GM12875 (cell line): ENCODE data around the gene ZBTB16.

Experiments
- H3K4me3 ChIP-seq: one replicate; pipeline ENCODE4 v1.5.1; 2011; ENCODE audit warnings: low read depth, low read length, control low read depth
- TF ChIP-seq, protein P1 (sequence below): IDR thresholded peaks from 2 replicates; pipeline ENCODE4 v1.5.1; 2011; ENCODE audit warnings: low read depth, mild to moderate bottlenecking, control low read depth, inconsistent platforms, low read length, moderate library complexity, borderline replicate concordance; ENCODE audit not compliant: insufficient read depth

ZBTB16 gene

DNA sequence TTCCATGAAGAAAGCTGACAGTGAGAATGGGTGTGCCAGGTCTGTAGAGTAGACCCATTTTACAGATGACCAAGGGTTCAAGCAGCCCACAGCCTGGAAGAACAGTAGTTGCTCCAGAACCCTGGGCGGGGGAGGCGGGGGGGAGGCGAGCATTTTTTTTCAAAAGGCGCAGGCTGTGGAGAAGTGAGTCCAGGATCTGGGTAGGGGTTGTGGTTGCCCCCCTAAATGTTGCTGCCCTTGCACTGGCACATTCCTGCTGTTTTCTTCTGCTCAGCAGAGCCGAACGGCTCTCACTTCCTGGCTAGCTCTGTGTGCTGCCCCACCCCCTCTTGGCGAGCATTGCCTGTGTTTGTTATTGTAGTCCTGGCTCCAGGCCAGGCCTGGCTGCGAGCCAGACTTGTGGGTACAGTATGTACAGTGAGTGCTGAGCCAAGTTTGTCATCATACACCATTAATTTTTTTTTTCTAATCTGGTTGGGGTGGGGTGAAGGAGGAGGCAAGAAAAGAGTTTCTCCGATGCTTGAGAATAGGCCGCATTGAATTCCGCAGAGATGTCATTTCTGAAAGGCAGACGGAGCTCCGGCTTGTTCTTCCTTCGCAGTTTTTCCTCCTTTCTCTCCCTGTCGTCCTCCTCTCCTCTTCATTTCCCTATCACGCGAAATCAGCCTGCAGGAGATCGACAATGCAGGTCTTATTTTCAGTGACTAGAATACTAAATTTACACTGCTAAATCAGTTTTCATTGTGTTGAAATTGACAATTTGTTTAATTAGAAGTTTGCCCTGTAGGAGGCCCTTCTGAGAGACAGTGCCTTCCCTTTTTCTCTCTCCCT, 100.5 kb downstream of the ZBTB16 start:
- H3K4me3 ChIP-seq, result no peak overlapping the region
- TF ChIP-seq, protein P1, sequence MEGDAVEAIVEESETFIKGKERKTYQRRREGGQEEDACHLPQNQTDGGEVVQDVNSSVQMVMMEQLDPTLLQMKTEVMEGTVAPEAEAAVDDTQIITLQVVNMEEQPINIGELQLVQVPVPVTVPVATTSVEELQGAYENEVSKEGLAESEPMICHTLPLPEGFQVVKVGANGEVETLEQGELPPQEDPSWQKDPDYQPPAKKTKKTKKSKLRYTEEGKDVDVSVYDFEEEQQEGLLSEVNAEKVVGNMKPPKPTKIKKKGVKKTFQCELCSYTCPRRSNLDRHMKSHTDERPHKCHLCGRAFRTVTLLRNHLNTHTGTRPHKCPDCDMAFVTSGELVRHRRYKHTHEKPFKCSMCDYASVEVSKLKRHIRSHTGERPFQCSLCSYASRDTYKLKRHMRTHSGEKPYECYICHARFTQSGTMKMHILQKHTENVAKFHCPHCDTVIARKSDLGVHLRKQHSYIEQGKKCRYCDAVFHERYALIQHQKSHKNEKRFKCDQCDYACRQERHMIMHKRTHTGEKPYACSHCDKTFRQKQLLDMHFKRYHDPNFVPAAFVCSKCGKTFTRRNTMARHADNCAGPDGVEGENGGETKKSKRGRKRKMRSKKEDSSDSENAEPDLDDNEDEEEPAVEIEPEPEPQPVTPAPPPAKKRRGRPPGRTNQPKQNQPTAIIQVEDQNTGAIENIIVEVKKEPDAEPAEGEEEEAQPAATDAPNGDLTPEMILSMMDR, result no peak

DNA sequence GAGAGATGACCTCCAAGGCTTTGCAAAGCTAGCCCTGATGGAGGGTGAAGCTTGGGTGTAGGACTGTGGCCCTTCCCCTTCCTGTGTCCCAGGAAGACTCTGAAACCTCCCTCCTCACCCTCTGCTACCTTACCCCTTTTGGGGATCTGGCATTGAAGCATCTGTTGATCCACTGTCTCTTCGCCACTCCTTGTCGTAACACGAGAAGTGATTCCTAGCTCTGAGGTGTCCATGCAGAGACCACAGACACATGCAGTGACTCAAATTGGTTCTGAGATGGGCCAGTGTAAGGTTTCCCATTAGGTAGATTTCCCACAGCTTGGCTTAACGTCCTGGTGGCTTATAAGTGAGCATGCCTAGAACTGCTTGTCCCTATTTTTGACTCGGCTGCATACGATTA, 101.4 kb downstream of the ZBTB16 start:
- TF ChIP-seq, protein P1, result no peak
- no peak overlapping the region for H3K4me3 ChIP-seq

DNA sequence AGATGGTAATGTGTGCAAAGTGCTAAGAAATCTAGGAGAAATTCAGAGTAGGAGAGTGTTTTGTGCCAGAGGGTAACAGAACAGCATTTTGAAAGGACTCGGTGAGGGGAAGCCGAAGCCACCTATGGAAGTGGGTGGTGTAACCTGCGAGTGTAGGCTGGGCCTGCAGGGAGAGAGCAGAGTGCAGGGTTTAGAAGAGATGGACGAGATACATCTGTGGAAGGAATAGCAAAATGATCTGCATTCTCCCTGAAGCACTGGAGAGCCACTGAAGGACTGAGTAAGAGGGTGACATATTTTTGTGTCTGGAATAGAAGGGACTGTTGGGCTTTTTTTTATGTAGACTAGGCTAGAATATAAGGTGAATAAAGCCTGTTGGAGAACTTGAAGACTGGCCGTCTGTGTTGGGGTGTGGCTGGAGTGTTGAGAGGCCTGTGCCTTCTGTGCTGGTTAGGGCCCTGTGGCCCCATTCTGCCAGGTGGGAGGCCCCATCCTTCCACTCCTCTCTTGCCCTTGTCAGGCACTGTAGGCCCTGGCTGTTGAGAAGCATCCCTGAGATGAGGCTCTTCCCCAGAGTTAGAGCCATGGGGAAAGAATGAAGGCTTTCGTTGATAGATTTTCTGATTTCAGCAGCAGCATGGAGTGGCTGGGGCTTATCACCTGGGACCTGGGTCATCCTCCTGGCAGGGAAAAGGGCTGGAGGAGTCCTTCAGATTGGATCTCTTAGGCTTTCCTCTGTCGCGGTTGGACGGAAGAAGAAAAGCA, 102.2 kb downstream of the ZBTB16 start:
- TF ChIP-seq, protein P1, result no peak

DNA sequence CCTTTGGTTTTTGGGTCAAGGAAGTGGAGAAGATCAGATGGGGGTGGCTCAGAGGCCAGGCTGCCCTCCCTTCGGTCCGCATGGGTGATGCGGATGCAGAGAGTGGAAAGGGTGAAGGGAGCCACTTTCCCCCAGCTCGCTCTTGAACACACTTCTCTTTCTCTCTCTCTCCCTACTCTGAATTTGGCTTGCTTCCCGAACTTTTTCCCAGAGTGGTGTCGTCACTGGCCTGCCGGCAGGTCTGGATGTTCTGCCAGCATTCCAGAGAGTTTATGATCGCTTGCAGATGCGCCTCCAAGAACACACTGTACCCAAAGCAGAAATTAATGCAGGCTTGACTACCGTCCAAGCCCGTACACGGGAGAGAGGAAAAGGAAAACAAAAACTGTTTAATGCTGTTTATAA, 103.2 kb downstream of the ZBTB16 start:
- no peak overlapping the region for H3K4me3 ChIP-seq
- TF ChIP-seq, protein P1, result no peak

More for the DNA sequence above, 102.2 kb downstream of the ZBTB16 start:
- no peak overlapping the region for H3K4me3 ChIP-seq

DNA sequence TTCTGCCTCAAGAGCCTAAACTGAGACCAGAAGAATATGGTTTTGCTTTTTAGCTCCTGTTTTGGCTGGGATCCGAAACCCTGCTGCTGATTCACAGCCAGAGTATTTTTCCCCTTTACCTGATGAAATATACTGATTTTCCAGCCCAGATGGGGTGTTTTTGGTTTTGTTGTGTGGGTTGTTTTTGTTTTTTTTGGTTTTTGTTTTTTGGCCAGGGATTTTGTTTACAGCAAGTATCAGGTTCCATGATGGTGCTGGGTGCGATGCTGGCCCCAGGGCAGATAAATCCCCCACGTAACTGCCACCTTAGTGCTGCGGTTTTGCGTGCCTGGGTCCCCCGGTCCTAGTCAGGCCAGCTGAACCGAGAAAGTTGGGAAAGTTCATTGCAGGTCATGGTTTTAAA, 103.7 kb downstream of the ZBTB16 start:
- no peak overlapping the region for H3K4me3 ChIP-seq
- TF ChIP-seq, protein P1, result no peak

DNA sequence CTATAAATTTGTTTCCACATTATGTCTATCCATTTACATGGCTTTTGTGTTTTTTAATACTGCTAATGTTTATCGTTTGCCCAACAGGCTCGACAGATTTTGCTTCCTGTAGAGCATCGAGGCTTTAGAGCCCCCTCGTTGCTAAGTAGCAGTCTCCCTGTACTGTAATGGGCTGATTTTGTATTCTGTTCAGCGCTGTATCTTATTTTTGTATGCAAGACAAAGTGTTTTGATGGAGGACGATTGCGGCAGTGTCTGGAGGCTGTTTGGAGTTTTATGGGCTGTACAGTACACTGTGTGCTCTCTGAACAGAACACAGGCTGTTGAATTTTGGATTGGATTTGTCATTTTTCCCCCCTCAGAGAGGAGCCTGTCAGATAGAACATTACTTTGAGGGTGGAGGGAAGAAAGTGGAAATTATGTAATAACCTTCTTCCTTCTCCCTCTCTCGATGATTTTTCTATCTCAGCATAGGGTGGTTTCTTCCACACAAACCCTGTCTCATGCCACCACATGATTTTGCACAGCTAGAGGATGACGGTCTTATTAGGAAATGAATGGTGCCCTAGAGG, 104.4 kb downstream of the ZBTB16 start:
- TF ChIP-seq, protein P1, result no peak
- no peak overlapping the region for H3K4me3 ChIP-seq

DNA sequence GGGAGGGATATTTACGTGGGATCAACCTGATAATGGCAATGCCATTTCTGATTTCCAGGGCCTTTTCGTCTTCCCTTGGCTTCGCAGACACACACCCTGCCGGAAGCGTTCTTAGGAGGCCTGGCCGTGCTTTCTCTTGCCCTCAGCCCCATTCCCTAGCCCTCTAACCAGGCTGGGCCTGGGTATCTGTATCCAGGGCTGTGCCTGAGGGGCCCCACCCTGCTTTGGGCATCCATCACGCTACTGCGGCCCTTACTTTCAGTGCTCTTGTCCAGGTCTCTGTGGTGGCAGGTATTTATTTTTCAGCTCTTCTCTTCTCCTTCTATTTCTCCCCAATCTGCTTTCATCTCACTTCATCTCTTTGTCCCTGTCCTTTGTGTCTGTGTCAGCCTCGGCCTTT, 105.0 kb downstream of the ZBTB16 start:
- TF ChIP-seq, protein P1, result no peak

More for the DNA sequence above, 105.0 kb downstream of the ZBTB16 start:
- no peak overlapping the region for H3K4me3 ChIP-seq
